ENCODE results near the gene LRP1B. TPM values are rescaled to one million over a fixed set of nuclear protein-coding genes. Genes with fewer than 3 reads are reported as not detected.

LRP1B gene
- total and polyA plus RNA-seq, 7 experiments from 2014 or later = 0.10 TPM; not detected in 6

DNA sequence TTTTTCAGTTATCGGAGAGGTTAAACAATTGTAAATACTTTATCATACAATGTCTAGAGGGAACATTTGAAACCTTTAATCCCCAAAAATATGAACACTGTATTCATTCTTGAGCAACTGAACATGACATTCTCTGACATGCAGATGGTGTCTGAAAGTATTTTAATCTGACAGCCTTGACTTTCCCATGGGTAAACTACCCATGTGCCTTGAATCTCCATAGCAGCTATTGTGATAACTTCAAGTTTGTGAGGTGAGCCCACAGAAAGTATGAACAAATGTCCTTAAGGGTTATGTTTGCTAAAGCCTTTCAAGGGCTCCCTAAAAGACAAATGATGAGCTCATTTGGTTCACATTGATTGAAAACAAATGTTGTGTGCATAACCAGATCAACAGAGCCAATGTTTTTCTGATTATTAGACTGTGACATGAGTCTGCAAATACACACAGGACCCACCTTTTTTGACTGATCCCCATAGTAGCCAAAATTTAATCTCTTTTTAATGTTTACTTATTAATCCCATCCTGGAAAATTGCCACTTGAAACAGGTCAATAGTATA, 1326.0 kb downstream of the LRP1B start:
- H3K36me3 ChIP-seq (ENCODE audit: control insufficient read depth in 2 of 3, insufficient read depth in 3 of 3, low read length in 3 of 3) = no peaks in the 10 kb centered on the region
- no peak for DNase-seq
- H3K36me3 Mint-ChIP-seq = no peaks in the 10 kb centered on the region
- no peak overlapping the region for H3K4me3 ChIP-seq (ENCODE audit: low read length)
- intact Hi-C loops (cut with micrococcal nuclease) = no loop called here
- CTCF ChIA-PET = no interaction called here
- no peaks in the 10 kb centered on the region for H3K9me3 ChIP-seq (ENCODE audit: control insufficient read depth in 2 of 3, low read length in 3 of 3)
- POLR2A ChIA-PET = no interaction called here
- H3K27ac Mint-ChIP-seq = no peak overlapping the region
- no peak overlapping the region for H3K4me3 Mint-ChIP-seq
- peaks cover 0 to 17% (median 4%) of the 10 kb centered on the region in 11 donors for H3K9me3 Mint-ChIP-seq
- no peaks in the 10 kb centered on the region for H3K4me1 ChIP-seq (ENCODE audit: control insufficient read depth in 2 of 2, insufficient read depth in 2 of 2, low read length in 2 of 2)
- no peaks in the 10 kb centered on the region for H3K4me1 Mint-ChIP-seq
- H3K27me3 ChIP-seq (ENCODE audit: control insufficient read depth in 2 of 2, insufficient read depth in 2 of 2, low read length in 2 of 2) = no peaks in the 10 kb centered on the region
- no peak overlapping the region for H3K27ac ChIP-seq (ENCODE audit: low read depth, low read length)
- H3K27me3 Mint-ChIP-seq = no peaks in the 10 kb centered on the region
- ATAC-seq = no peak

DNA sequence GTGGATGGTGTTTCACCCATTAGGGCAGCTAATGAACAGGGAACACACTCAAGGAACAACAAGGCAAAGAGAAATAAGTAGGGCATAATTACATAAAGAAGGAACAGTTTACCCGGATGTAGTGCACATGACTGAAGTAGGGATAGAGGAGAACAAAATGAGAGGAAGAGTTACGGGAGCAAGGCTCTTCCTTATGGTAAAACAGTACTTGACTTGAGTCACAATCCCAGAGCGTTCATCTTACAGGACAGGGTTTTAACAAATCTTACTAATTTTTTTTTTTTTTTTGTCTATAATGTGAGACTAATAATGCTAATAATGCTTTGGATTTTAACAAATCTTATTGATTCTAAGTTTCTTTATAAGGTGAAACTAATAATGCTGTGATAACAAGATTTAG, 1329.5 kb downstream of the LRP1B start:
- CTCF ChIA-PET = no interaction called here
- no peak overlapping the region for H3K4me3 Mint-ChIP-seq
- H3K4me1 Mint-ChIP-seq = no peaks in the 10 kb centered on the region
- no peaks in the 10 kb centered on the region for H3K27me3 Mint-ChIP-seq
- H3K27ac Mint-ChIP-seq = no peak overlapping the region
- POLR2A ChIA-PET = no interaction called here
- Histone ChIP-seq H3K27ac (ENCODE audit: low read depth, low read length) (no peak overlapping the region), H3K4me3 (ENCODE audit: low read length) (no peak overlapping the region), H3K4me1 (ENCODE audit: control insufficient read depth in 2 of 2, insufficient read depth in 2 of 2, low read length in 2 of 2) (no peaks in the 10 kb centered on the region), H3K9me3 (ENCODE audit: control insufficient read depth in 2 of 3, low read length in 3 of 3) (no peaks in the 10 kb centered on the region), H3K36me3 (ENCODE audit: control insufficient read depth in 2 of 3, insufficient read depth in 3 of 3, low read length in 3 of 3) (no peaks in the 10 kb centered on the region), H3K27me3 (ENCODE audit: control insufficient read depth in 2 of 2, insufficient read depth in 2 of 2, low read length in 2 of 2) (no peaks in the 10 kb centered on the region)
- intact Hi-C loops (cut with micrococcal nuclease) = no loop called here
- peaks cover 0 to 14% (median 4%) of the 10 kb centered on the region in 11 donors for H3K9me3 Mint-ChIP-seq
- no peaks in the 10 kb centered on the region for H3K36me3 Mint-ChIP-seq
- DNase-seq (no peak), ATAC-seq (no peak)

DNA sequence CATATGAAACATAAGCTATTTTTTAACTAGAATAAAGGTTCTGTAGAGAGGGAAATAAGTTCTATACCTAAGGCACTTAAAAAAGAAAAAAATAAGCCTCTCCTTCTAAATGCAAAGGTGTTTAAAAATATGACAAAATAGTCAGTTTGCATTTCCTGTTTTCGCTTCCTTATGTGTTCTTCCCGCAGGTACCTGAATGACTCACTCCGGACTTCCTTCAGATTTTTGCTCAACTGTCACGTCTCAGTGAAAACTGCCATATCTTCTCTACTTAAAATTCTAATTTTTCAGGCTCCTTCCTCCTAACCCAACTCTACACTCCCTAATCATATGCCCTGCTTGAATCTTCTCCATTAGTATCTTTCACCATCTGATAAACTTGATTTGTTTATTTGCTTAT, 1333.1 kb downstream of the LRP1B start:
- H3K27me3 ChIP-seq (ENCODE audit: control insufficient read depth in 2 of 2, insufficient read depth in 2 of 2, low read length in 2 of 2) = no peaks in the 10 kb centered on the region
- ChIA-PET CTCF (no interaction called here), POLR2A (no interaction called here)
- H3K36me3 ChIP-seq (ENCODE audit: control insufficient read depth in 2 of 3, insufficient read depth in 3 of 3, low read length in 3 of 3) = no peaks in the 10 kb centered on the region
- no peak for ATAC-seq
- H3K4me1 Mint-ChIP-seq = no peaks in the 10 kb centered on the region
- H3K36me3 Mint-ChIP-seq = no peaks in the 10 kb centered on the region
- no peaks in the 10 kb centered on the region for H3K4me1 ChIP-seq (ENCODE audit: control insufficient read depth in 2 of 2, insufficient read depth in 2 of 2, low read length in 2 of 2)
- no peaks in the 10 kb centered on the region for H3K27me3 Mint-ChIP-seq
- no peak overlapping the region for H3K27ac Mint-ChIP-seq
- H3K4me3 ChIP-seq (ENCODE audit: low read length) = no peak overlapping the region
- H3K9me3 Mint-ChIP-seq = peaks cover 0 to 14% (median 3%) of the 10 kb centered on the region in 11 donors
- DNase-seq = no peak
- no peak overlapping the region for H3K4me3 Mint-ChIP-seq
- intact Hi-C loops (cut with micrococcal nuclease) = no loop called here
- no peak overlapping the region for H3K27ac ChIP-seq (ENCODE audit: low read depth, low read length)
- H3K9me3 ChIP-seq (ENCODE audit: control insufficient read depth in 2 of 3, low read length in 3 of 3) = no peaks in the 10 kb centered on the region

DNA sequence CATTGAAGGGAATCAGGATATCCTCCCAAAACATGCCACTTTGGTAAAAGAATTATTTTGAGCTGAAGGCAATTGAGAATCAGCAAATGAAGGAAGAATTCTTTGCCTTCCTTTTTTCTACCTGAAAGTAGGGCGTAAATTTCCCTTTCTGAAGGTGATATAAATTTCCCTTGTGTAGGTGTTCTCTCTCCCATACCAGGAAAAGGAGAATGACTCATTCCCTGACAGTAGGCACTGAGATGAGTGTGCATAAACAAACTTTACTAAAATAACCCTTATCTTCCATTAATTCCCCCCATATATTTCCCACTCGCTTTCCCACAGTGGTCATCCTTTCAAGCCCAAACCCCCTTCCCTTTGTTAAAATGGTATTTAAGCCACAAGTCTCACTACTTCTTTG, 1339.0 kb downstream of the LRP1B start:
- Histone ChIP-seq H3K27me3 (ENCODE audit: control insufficient read depth in 2 of 2, insufficient read depth in 2 of 2, low read length in 2 of 2) (no peaks in the 10 kb centered on the region), H3K36me3 (ENCODE audit: control insufficient read depth in 2 of 3, insufficient read depth in 3 of 3, low read length in 3 of 3) (no peaks in the 10 kb centered on the region), H3K9me3 (ENCODE audit: control insufficient read depth in 2 of 3, low read length in 3 of 3) (no peaks in the 10 kb centered on the region), H3K4me1 (ENCODE audit: control insufficient read depth in 2 of 2, insufficient read depth in 2 of 2, low read length in 2 of 2) (no peaks in the 10 kb centered on the region), H3K27ac (ENCODE audit: low read depth, low read length) (no peak overlapping the region), H3K4me3 (ENCODE audit: low read length) (no peak overlapping the region)
- Mint-ChIP-seq H3K4me3 (no peak overlapping the region), H3K27me3 (no peaks in the 10 kb centered on the region), H3K9me3 (peaks cover 0 to 23% (median 3%) of the 10 kb centered on the region in 11 donors), H3K4me1 (no peaks in the 10 kb centered on the region), H3K27ac (no peak overlapping the region), H3K36me3 (no peaks in the 10 kb centered on the region)
- ATAC-seq = no peak
- ChIA-PET POLR2A (no interaction called here), CTCF (no interaction called here)
- intact Hi-C loops (cut with micrococcal nuclease) = no loop called here
- no peak for DNase-seq

DNA sequence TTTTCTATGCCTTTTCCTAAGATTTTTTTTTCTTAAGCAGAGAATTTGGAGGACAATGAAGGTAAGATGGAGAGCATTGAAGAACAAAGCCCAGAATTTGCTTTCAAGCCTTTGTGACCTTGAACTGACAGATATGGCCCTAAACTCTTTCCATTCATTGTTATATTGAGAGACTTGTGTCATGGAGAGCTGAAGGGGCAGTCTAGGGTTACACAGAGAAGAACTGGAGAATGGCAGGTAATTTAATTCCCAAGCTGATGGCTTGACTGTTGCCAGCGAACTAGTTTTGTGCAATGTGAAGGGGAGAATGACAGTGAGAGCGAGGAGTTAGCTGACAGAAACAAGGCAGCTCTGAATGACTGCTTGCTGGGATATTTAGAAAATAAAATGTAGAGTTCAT, 1344.2 kb downstream of the LRP1B start:
- Histone ChIP-seq H3K9me3 (ENCODE audit: control insufficient read depth in 2 of 3, low read length in 3 of 3) (no peaks in the 10 kb centered on the region), H3K4me1 (ENCODE audit: control insufficient read depth in 2 of 2, insufficient read depth in 2 of 2, low read length in 2 of 2) (no peaks in the 10 kb centered on the region), H3K36me3 (ENCODE audit: control insufficient read depth in 2 of 3, insufficient read depth in 3 of 3, low read length in 3 of 3) (no peaks in the 10 kb centered on the region), H3K27ac (ENCODE audit: low read depth, low read length) (no peak overlapping the region), H3K4me3 (ENCODE audit: low read length) (no peak overlapping the region), H3K27me3 (ENCODE audit: control insufficient read depth in 2 of 2, insufficient read depth in 2 of 2, low read length in 2 of 2) (no peaks in the 10 kb centered on the region)
- POLR2A ChIA-PET = no interaction called here
- Mint-ChIP-seq H3K9me3 (peaks cover 0 to 17% (median 4%) of the 10 kb centered on the region in 11 donors), H3K27ac (no peak overlapping the region), H3K4me3 (no peak overlapping the region), H3K4me1 (no peaks in the 10 kb centered on the region), H3K27me3 (no peaks in the 10 kb centered on the region), H3K36me3 (no peaks in the 10 kb centered on the region)
- ATAC-seq = no peak
- intact Hi-C loops (cut with micrococcal nuclease) = no loop called here
- no peak for DNase-seq
- CTCF ChIA-PET = no interaction called here

DNA sequence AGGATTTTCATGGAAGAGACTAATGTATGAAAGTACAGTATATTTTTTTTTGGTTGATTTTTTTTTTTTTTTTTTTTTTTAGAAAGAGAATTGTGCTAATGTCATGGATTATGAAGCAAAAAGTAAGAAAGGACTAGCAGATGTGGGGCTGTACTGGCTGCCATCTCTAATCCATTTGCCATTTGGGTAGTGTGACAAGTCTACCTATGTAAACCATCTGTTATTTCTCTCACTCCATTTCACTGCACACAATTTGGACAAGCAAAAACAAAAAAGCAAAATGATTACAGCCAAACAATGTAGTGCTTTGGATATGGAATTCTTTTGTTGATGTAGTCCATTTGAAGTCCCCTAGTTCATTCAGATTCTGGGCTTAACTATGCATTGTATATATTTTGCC, 1355.4 kb downstream of the LRP1B start:
- ChIA-PET CTCF (no interaction called here), POLR2A (no interaction called here)
- intact Hi-C loops (cut with micrococcal nuclease) = no loop called here
- ATAC-seq (no peak), DNase-seq (no peak)
- Histone ChIP-seq H3K27me3 (ENCODE audit: control insufficient read depth in 2 of 2, insufficient read depth in 2 of 2, low read length in 2 of 2) (no peaks in the 10 kb centered on the region), H3K9me3 (ENCODE audit: control insufficient read depth in 2 of 3, low read length in 3 of 3) (no peaks in the 10 kb centered on the region), H3K36me3 (ENCODE audit: control insufficient read depth in 2 of 3, insufficient read depth in 3 of 3, low read length in 3 of 3) (no peaks in the 10 kb centered on the region), H3K27ac (ENCODE audit: low read depth, low read length) (no peak overlapping the region), H3K4me1 (ENCODE audit: control insufficient read depth in 2 of 2, insufficient read depth in 2 of 2, low read length in 2 of 2) (no peaks in the 10 kb centered on the region), H3K4me3 (ENCODE audit: low read length) (no peak overlapping the region)
- no peaks in the 10 kb centered on the region for H3K27me3 Mint-ChIP-seq
- H3K36me3 Mint-ChIP-seq = no peaks in the 10 kb centered on the region
- peaks cover 0 to 4% (median 0%) of the 10 kb centered on the region in 7 donors for H3K4me1 Mint-ChIP-seq
- no peak overlapping the region for H3K4me3 Mint-ChIP-seq
- H3K9me3 Mint-ChIP-seq = peaks cover 0 to 13% (median 0%) of the 10 kb centered on the region in 11 donors
- H3K27ac Mint-ChIP-seq = no peak overlapping the region

DNA sequence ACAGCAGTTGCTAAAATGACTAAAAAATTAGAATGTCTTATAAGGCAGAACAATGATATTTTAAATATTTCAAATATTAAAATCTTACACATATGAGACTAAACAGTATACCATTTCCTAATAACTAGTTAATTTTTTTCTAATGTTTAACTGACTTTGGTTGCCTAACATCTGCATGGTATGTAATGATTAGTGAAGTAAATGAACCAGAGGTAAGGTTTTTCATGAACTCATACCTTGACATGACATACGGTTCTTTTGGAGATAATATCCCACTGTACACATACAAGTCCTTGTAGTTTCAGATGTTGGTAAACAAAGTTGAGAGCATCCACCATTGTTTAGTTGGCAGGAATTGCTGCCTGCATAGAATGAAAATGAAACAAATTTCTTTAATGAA, 1360.2 kb downstream of the LRP1B start:
- ATAC-seq (no peak), DNase-seq (no peak)
- ChIA-PET POLR2A (no interaction called here), CTCF (no interaction called here)
- intact Hi-C loops (cut with micrococcal nuclease) = no loop called here
- H3K4me3 Mint-ChIP-seq = no peak overlapping the region
- Histone ChIP-seq H3K4me3 (ENCODE audit: low read length) (no peak overlapping the region), H3K27ac (ENCODE audit: low read depth, low read length) (no peak overlapping the region), H3K4me1 (ENCODE audit: control insufficient read depth in 2 of 2, insufficient read depth in 2 of 2, low read length in 2 of 2) (no peaks in the 10 kb centered on the region), H3K27me3 (ENCODE audit: control insufficient read depth in 2 of 2, insufficient read depth in 2 of 2, low read length in 2 of 2) (no peaks in the 10 kb centered on the region), H3K36me3 (ENCODE audit: control insufficient read depth in 2 of 3, insufficient read depth in 3 of 3, low read length in 3 of 3) (no peaks in the 10 kb centered on the region), H3K9me3 (ENCODE audit: control insufficient read depth in 2 of 3, low read length in 3 of 3) (no peaks in the 10 kb centered on the region)
- no peaks in the 10 kb centered on the region for H3K36me3 Mint-ChIP-seq
- no peaks in the 10 kb centered on the region for H3K4me1 Mint-ChIP-seq
- no peaks in the 10 kb centered on the region for H3K27me3 Mint-ChIP-seq
- peaks cover 0 to 8% (median 0%) of the 10 kb centered on the region in 11 donors for H3K9me3 Mint-ChIP-seq
- H3K27ac Mint-ChIP-seq = no peak overlapping the region

Data from naive thymus-derived CD4-positive, alpha-beta T cell (primary cell).